Activated T-helper 1 cell treated with Interleukin-2 at 50 U/mL for 16 hours (primary cell): ENCODE results near the gene MFAP3.
"Not testable (repeated sequence)": the region's sequence is repeated elsewhere in the genome, so short reads cannot be mapped to it uniquely, and the experiment has no call there.

Source experiments
- DNase-seq: peaks from one replicate; pipeline ENCODE4 v3.0.0-alpha.2; 2020; ENCODE audit warnings: low read depth

Gene MFAP3

GRCh38 chr5:154038707-154039457, at the start of gene MFAP3, which contains the start of gene FAM114A2:
Gene MFAP3, plus strand, starts transcription at chr5:154038967. Its CDS starts 10,756 bp downstream, at chr5:154049723.
Gene FAM114A2, minus strand, starts transcription at chr5:154038910. Its CDS starts 3,957 bp downstream, at chr5:154034953.
- peak; percentile 81 for DNase-seq

- DNase-seq = no peak
Measured at GRCh38 chr5:153991168-153991567, 47.6 kb upstream of the MFAP3 start.

DNA sequence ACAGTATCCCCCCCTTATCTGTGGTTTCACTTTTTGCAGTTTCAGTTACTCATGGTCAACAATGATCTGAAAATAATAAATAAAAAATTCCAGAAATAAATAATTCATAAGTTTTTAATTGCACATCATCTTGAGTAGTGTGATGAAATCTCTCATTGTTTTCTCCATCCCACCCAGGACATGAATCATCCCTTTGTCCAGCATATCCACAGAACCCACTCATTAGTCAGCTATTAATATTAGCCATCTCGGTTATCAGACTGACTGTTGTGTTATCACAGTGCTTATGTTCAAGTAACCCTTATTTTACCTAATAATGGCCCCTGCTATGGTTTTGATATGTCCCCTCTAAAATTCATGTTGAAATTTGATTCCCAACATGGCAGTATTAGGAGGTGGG, 40.8 kb upstream of the MFAP3 start:
- DNase-seq = no peak

DNA sequence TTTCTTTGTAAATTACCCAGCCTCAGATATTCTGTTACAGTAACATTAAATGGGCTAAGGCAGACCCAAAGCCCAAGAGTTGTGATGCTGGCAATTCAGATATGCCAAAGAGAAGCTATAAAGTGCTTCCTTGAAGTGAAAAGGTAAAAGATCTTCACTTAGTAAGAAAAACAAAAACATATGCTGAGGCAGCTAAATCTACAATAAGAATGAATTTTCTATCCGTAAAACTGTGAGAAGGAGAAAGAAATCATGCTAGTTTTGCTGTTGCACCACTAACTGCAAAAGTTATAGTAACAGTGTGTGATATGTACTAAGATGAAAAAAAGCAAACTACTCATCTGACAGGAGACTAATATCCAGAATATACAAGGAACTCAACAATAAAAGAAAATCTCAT, 40.0 kb upstream of the MFAP3 start:
- no peak for DNase-seq

DNA sequence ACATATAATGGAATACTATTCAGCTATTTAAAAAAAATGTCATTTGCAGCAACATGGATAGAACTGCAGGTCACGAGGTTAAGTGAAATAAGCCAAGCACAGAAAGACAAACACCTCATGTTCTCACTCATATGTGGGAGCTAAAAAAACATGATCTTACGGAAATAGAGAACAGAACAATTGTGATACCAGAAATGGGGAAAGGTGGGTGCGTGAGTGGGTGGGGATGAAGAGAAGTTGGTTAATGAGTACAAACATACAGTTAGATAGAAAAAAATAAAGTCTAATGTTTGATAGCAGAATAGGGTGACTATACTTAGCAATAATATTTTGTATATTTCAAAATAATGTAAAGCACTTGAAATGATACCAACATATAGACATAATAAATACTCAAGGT, 38.8 kb upstream of the MFAP3 start:
- no peak for DNase-seq

DNA sequence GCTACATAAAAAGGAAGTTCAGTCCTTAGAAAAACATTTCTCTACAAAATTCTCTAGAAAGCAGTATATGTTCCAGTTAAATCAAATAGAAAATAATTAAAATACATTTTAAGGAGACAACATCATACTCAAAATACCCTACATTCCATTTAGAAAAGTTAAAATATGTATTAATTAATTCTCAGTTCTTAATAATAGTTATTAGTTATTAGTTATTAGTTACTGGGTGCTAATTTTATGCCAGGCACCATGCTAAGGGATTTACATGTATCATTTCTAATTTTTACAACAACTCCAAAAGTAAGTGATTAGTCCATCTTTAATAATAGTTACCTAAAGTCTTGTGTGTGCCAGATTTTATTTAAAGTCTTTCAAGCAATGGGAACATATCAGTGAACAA, 38.1 kb upstream of the MFAP3 start:
- DNase-seq = no peak

GRCh38 chr5:154002093-154002492, 36.7 kb upstream of the MFAP3 start:
- no peak for DNase-seq

- DNase-seq = no peak
Measured at GRCh38 chr5:154002511-154003020, 36.2 kb upstream of the MFAP3 start.

DNA sequence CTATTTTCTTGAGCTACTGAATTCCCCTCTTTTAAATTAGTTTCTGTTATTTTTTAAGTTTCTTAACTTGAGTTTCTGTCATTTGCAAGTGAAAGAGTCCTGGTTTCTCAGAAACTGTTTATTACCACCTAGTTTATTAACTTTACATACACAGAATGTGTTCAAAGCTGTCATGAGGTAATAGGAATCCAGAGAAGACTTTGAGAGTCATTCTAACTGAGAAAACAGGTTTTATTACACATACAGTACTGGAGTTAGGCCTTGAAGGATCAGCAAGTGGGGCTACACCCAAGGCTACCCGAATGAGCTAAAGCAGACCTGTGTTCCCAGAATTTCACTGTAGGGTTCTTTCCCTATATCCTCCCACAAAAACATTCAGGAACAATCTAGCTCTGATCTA, 33.1 kb upstream of the MFAP3 start:
- DNase-seq = no peak

DNA sequence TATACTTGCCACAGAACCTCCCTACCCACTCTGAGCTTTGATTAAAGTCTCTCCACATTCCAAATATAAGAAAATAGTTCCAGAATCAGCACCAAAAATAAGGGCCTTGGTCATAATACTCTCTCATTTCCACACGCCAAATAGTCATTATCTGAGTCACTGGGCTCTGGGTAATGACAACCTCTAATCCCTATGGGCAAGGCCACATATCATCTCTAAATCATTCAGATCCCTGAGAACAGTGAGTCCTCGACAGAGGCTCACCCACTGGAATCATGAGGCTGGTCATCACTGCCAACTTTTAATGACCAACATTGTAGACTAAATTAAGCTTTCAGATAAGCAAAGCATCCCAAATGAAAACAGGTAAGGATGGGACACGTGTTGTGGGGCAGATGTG, 28.1 kb upstream of the MFAP3 start:
- no peak for DNase-seq

- DNase-seq = no peak
Measured at GRCh38 chr5:154015071-154015693, 23.6 kb upstream of the MFAP3 start.

- not testable (repeated sequence) for DNase-seq
Measured at GRCh38 chr5:154018919-154019318, 19.8 kb upstream of the MFAP3 start.

DNA sequence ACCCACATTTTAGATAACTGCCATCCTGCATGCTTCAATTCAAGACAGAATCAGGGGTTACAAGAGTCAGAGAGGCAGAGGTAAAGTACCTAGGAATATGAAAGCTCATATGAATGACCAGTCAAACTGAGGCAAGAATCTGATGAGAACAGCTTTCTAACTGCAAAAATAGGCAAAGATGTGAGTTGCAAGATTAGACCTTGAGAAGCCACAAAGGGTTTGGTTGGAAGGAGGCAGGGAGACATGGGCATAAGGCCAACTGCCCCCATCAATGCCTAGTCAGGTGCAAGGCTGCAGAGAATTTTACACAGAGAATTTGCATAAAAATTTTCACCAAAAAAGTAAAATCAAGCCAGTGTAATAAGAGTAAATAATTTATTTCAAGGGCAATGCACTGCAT, 12.8 kb upstream of the MFAP3 start:
- no peak for DNase-seq

GRCh38 chr5:154031937-154032489, 6.8 kb upstream of the MFAP3 start:
- no peak for DNase-seq

- DNase-seq = no peak
Measured at GRCh38 chr5:154034944-154035343, 3.8 kb upstream of the MFAP3 start.

GRCh38 chr5:154038261-154038706, 483 bp upstream of the MFAP3 start:
- DNase-seq = peak; percentile 3

DNA sequence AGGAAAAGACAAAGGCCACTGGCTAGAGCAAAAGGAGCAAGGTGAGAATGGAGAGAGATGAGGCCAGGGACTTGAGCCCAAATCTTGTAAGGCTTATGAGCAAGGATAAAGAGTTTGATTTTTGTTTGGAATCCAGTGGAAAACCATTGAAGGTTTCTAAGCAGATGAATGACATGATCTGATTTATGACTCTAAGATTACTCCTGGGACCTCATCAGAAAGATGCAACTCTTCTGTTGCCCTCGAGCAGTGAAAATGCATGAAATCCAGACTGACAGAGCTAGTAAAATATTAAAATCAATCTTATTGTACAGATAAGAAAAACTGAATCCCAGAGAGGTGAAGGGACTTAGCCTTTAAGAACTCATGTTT, 677 bp downstream of the MFAP3 start:
- no peak for DNase-seq

DNA sequence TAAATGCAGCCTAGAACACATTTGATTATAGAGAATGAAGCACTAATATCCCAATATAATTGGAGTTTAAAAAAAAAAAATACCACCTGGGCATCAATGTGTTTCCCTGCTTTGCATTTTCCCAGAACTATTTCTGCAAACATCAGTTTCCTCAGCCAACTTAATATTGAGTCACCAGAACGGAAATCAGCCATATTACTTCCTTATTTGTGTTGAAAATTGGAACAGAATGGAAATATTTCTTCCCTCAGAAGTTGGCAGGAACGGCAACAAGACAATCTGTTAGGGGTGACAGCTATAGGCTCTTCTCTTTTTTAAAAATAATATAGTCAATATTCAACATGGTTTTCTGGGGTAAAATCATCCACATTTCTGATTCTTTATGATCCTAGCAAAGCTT, 4.0 kb downstream of the MFAP3 start:
- no peak for DNase-seq

- DNase-seq = no peak
Measured at GRCh38 chr5:154044099-154044498, 5.3 kb downstream of the MFAP3 start.

GRCh38 chr5:154044581-154044980, 5.8 kb downstream of the MFAP3 start:
- DNase-seq = no peak

DNA sequence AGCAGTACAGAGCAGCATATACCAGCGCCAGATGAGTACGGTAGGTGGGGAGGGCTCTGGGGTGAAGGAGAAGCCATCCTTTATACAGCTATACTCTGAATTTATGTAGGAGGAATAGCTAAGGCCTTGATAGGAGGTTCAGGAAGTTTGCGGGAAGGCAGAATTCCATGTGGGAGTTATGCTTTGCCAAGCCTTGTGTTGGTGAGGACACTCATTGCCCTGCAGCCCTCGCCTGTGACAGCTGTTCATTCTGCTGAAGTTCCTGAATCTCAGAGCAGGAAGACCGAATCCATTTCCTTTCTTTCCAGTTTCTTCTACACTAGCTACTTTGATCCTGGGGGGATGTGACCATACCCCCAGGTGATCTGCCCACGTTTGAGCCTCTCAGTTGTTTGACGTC, 7.7 kb downstream of the MFAP3 start:
- no peak for DNase-seq

DNA sequence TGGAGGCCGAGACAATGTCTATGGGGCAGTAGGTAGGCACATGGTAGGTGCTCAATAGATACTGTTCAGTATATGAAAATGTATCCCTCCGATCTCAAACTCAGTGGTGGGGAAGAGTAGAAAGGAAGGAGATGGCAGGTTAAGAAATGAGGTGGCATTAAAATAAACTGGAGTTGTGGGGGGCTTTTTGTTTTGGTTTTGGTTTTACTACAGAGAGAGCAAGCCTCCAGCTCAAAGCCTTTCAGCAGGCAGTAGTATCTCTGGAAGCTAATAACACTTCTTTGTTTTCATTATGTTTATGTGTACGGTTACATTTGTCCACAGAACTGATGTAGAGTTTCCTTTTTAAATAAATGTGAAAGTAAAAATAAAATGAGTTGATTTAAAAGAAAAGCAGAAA, 8.6 kb downstream of the MFAP3 start:
- no peak for DNase-seq

DNA sequence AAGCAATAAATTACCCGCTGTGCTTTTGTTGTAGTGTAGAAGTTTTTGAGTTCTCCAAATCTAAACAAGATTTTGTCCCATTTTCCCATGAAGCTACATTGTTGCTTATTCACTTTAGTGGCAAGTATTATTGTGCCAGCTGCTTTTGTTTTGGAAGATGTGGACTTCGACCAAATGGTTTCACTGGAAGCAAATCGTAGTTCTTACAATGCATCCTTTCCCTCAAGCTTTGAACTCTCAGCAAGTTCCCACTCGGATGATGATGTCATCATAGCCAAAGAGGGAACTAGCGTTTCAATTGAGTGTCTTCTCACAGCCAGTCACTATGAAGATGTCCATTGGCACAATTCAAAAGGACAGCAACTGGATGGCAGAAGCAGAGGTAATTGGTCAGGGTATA, 10.9 kb downstream of the MFAP3 start:
- DNase-seq = no peak
